ENCODE measurements around the gene ARAP3. TPM values are rescaled to one million over a fixed set of nuclear protein-coding genes. Genes with fewer than 3 reads are reported as not detected.

ARAP3 gene
- total RNA-seq, 1 donor from 2014 or later: 239 TPM

- Mint-ChIP-seq H3K4me3 (ENCODE audit: unreplicated experiment) (no peak overlapping the region), H3K36me3 (ENCODE audit: low read depth, unreplicated experiment) (no peaks in the 10 kb centered on the region), H3K4me1 (ENCODE audit: unreplicated experiment) (peaks cover 40% of the 10 kb centered on the region), H3K27me3 (ENCODE audit: unreplicated experiment) (peaks cover 5% of the 10 kb centered on the region), H3K9me3 (ENCODE audit: unreplicated experiment) (no peaks in the 10 kb centered on the region), H3K27ac (ENCODE audit: unreplicated experiment) (no peak overlapping the region)
- DNase-seq (ENCODE audit: low spot score): no peak
- TF ChIP-seq CTCF (IDR thresholded peaks at IDR 0.05; ENCODE audit: unreplicated experiment): no peak
Observed at GRCh38 chr5:141692919-141693725, 11.1 kb upstream of the ARAP3 start.

DNA sequence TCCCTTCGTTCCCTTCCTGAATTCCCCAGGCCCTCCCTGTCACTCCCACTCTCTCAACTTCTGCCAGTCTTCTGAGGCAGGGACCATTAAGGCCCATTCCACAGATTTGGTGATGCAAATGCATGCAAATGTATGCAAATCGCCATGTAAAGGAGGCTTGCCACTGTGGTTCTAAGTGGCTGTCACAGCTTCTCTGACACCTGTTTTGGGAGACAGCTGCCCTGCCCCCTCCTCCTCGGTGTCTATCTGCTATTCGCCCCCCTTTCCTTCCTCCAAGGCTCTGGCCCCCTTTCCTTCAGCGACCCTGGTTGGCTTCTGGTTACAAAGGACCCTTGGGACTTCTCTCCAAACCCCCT, 10.5 kb upstream of the ARAP3 start:
- H3K4me3 Mint-ChIP-seq (ENCODE audit: unreplicated experiment): peak overlapping the region; percentile 69
- TF ChIP-seq CTCF (IDR thresholded peaks at IDR 0.05; ENCODE audit: unreplicated experiment): no peak
- H3K27ac Mint-ChIP-seq (ENCODE audit: unreplicated experiment): no peak overlapping the region
- no peaks in the 10 kb centered on the region for H3K9me3 Mint-ChIP-seq (ENCODE audit: unreplicated experiment)
- no peaks in the 10 kb centered on the region for H3K36me3 Mint-ChIP-seq (ENCODE audit: low read depth, unreplicated experiment)
- no peak for DNase-seq (ENCODE audit: low spot score)
- H3K4me1 Mint-ChIP-seq (ENCODE audit: unreplicated experiment): peaks cover 45% of the 10 kb centered on the region
- H3K27me3 Mint-ChIP-seq (ENCODE audit: unreplicated experiment): peaks cover 5% of the 10 kb centered on the region

DNA sequence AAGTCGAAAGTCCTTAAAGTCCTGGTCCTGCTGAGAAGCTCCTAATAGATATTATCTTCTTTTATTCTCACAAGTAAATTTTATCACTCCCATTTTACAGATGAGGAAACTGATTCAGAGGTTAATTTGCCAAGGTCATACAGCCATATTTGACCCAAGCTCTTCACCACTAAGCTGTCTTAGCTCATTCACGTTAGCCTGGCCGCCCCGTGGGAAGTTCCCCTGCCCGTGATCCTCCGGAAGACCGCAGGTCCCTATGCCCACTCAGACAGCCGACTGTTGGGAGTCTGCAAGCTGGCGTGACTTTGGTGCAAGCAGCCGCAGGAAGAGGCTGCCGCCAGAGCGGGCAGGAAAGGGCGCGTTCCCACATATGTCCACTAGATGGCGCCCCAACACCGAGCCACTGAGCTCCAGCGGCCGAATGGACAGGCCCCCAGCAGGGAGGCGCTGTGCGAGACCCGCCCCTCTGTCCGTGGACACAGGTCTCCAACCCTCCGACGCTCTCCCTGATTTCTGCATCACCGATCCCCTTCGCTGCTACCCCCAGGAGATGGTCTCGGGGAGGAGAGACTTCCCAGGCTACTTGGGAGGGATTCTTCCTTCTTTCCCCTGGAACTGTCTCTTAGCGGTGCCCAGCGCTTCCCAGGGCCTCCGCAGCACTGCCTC, 10.0 kb upstream of the ARAP3 start:
- Mint-ChIP-seq H3K27ac (ENCODE audit: unreplicated experiment) (no peak overlapping the region), H3K36me3 (ENCODE audit: low read depth, unreplicated experiment) (no peaks in the 10 kb centered on the region), H3K4me1 (ENCODE audit: unreplicated experiment) (peaks cover 50% of the 10 kb centered on the region), H3K27me3 (ENCODE audit: unreplicated experiment) (peaks cover 5% of the 10 kb centered on the region), H3K4me3 (ENCODE audit: unreplicated experiment) (peak overlapping the region; percentile 69), H3K9me3 (ENCODE audit: unreplicated experiment) (no peaks in the 10 kb centered on the region)
- peak; percentile 99 for TF ChIP-seq CTCF (IDR thresholded peaks at IDR 0.05; ENCODE audit: unreplicated experiment)
- peak; percentile 97 for DNase-seq (ENCODE audit: low spot score)

DNA sequence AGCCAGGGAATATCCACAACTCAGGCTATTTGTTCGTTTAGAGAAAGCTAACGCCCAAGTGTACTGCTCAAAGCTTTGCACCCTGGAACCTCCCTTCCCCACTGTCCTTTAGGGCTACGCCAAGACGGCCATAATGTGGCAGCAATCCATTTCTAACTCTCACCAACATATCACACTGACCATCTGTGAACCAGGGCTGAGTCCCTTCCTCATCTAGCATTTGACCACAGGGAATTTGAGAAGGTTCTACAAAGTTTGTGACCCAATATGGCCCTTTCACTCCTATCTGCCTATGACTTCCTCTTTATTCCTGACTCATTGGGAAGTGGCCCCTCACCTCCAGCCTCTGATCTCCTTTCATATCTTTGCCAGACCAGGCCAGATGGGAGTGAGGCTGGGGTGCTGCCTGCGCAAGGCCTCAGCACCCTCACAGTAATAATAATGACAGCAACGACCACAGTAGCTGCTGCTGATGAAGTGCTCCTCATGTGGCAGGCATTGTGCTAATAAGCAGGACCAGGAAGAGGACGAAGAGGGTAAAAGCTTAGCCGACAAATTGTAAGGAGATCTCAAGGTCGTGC, 9.3 kb upstream of the ARAP3 start:
- TF ChIP-seq CTCF (IDR thresholded peaks at IDR 0.05; ENCODE audit: unreplicated experiment): no peak
- no peak for DNase-seq (ENCODE audit: low spot score)
- H3K4me3 Mint-ChIP-seq (ENCODE audit: unreplicated experiment): no peak overlapping the region
- peaks cover 57% of the 10 kb centered on the region for H3K4me1 Mint-ChIP-seq (ENCODE audit: unreplicated experiment)
- H3K27me3 Mint-ChIP-seq (ENCODE audit: unreplicated experiment): peaks cover 3% of the 10 kb centered on the region
- H3K9me3 Mint-ChIP-seq (ENCODE audit: unreplicated experiment): no peaks in the 10 kb centered on the region
- H3K27ac Mint-ChIP-seq (ENCODE audit: unreplicated experiment): no peak overlapping the region
- no peaks in the 10 kb centered on the region for H3K36me3 Mint-ChIP-seq (ENCODE audit: low read depth, unreplicated experiment)

All from endothelial cell (in vitro differentiated cells).